ENCODE measurements around the gene CASP7.

Gene CASP7

DNA sequence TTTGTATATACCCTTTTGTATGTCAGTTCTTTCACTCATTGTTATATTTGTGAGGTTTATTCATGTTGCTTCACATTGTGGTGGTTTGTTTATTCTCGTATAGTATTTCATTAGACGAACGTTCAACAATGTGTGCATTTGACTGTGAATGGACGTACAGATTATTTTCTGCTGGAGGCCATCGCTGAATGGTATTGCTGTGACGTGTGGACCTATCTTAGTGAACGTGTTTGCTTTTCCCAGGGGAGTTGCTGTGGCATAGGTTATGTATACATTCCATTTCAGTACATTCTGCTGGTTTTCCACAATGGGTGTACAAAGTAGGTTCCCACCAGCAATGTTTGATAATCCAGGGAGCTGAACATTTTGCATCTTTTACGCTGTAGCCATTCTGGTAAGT is 40.7 kb downstream of the CASP7 start:
- Histone ChIP-seq H3K9me3 (ENCODE audit: low read length) (no peaks in the 10 kb centered on the region), H3K4me1 (ENCODE audit: insufficient read depth, low read length, severe bottlenecking) (no peaks in the 10 kb centered on the region), H2AFZ (ENCODE audit: low read length) (no peak overlapping the region), H3K27me3 (ENCODE audit: insufficient read depth, low read length) (no peaks in the 10 kb centered on the region), H3K79me2 (ENCODE audit: insufficient read depth, low read length) (no peaks in the 10 kb centered on the region), H3K9ac (ENCODE audit: low read length) (no peak overlapping the region), H3K9me2 (ENCODE audit: low read depth, low read length) (no peaks in the 10 kb centered on the region), H3K4me2 (ENCODE audit: low read length) (no peak overlapping the region), H3F3A (ENCODE audit: insufficient read depth, low read length) (no peaks in the 10 kb centered on the region), H3K27ac (ENCODE audit: low read depth, low read length, poor library complexity, severe bottlenecking) (no peak overlapping the region), H4K20me1 (ENCODE audit: insufficient read depth, low read length) (no peaks in the 10 kb centered on the region), H3K4me3 (ENCODE audit: low read depth, low read length, poor library complexity, severe bottlenecking) (no peak overlapping the region), H3K36me3 (ENCODE audit: insufficient read depth, low read length) (peaks cover 39% of the 10 kb centered on the region)
- TF ChIP-seq, protein P1, sequence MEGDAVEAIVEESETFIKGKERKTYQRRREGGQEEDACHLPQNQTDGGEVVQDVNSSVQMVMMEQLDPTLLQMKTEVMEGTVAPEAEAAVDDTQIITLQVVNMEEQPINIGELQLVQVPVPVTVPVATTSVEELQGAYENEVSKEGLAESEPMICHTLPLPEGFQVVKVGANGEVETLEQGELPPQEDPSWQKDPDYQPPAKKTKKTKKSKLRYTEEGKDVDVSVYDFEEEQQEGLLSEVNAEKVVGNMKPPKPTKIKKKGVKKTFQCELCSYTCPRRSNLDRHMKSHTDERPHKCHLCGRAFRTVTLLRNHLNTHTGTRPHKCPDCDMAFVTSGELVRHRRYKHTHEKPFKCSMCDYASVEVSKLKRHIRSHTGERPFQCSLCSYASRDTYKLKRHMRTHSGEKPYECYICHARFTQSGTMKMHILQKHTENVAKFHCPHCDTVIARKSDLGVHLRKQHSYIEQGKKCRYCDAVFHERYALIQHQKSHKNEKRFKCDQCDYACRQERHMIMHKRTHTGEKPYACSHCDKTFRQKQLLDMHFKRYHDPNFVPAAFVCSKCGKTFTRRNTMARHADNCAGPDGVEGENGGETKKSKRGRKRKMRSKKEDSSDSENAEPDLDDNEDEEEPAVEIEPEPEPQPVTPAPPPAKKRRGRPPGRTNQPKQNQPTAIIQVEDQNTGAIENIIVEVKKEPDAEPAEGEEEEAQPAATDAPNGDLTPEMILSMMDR (IDR thresholded peaks at IDR 0.05; ENCODE audit: low read length) = no peak
- no peak for TF ChIP-seq EZH2 (IDR thresholded peaks at IDR 0.05; ENCODE audit: borderline replicate concordance, low read length)

DNA sequence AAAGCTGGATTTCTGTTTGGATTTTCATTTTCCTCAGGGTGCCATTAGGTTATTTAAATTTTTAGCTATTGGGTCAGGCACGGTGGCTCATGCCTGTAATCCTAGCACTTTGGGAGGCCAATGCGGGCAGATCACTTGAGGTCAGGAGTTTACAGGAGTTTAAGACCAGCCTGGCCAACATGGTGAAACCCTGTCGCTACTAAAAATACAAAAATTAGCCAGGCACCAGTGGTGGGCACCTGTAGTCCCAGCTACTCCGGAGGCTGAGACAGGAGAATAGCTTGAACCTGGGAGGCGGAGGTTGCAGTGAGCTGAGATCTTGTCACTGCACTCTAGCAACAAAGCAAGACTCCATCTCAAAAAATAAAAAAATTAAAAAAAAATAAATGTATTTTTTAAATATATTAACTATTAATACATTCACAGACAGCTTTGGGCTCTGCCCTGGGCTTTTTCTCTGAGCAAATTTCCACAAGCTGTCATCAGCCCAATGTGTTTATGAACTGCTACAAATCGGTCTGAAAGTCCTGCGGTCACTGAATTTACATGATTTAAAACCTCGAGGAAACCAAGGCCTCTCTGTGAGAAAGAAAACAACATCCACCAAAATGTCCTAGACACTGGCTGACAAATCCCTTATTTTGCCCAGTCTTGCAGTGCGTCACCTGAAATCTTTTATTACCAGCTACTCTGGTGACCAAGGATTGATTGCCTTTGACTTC is 52.6 kb downstream of the CASP7 start:
- H3K27ac ChIP-seq (ENCODE audit: low read depth, low read length, poor library complexity, severe bottlenecking) = no peak overlapping the region
- no peaks in the 10 kb centered on the region for H3K4me1 ChIP-seq (ENCODE audit: insufficient read depth, low read length, severe bottlenecking)
- H3K4me2 ChIP-seq (ENCODE audit: low read length) = no peak overlapping the region
- no peaks in the 10 kb centered on the region for H3K9me2 ChIP-seq (ENCODE audit: low read depth, low read length)
- H3K36me3 ChIP-seq (ENCODE audit: insufficient read depth, low read length) = peaks cover 21% of the 10 kb centered on the region; the same call in 1 of the 2 replicates
- no peak overlapping the region for H3K4me3 ChIP-seq (ENCODE audit: low read depth, low read length, poor library complexity, severe bottlenecking)
- H3K9ac ChIP-seq (ENCODE audit: low read length) = no peak overlapping the region
- H4K20me1 ChIP-seq (ENCODE audit: insufficient read depth, low read length) = no peaks in the 10 kb centered on the region
- no peaks in the 10 kb centered on the region for H3F3A ChIP-seq (ENCODE audit: insufficient read depth, low read length)
- H3K9me3 ChIP-seq (ENCODE audit: low read length) = no peaks in the 10 kb centered on the region
- H3K79me2 ChIP-seq (ENCODE audit: insufficient read depth, low read length) = no peaks in the 10 kb centered on the region
- no peak for TF ChIP-seq EZH2 (IDR thresholded peaks at IDR 0.05; ENCODE audit: borderline replicate concordance, low read length)
- TF ChIP-seq, protein P1 (IDR thresholded peaks at IDR 0.05; ENCODE audit: low read length) = no peak
- H2AFZ ChIP-seq (ENCODE audit: low read length) = no peak overlapping the region
- H3K27me3 ChIP-seq (ENCODE audit: insufficient read depth, low read length) = no peaks in the 10 kb centered on the region

DNA sequence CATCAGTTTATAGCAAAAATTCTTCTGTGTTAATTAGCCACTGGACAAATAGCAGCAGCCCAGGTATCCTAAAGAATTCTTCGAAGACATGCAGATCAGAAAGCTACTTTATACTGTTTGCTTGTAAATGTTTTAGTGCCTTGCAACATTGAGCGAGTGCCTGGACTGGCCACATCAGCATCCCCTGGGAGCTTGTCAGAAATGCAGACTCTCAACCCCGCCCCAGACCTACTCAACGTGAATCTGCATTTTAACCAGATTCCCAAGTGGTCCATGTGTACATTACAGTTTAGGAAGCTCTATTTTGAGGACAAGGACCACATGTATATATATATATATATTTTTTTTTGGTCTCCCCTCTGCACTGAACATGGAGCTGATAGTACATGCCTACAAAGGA is 53.3 kb downstream of the CASP7 start:
- H2AFZ ChIP-seq (ENCODE audit: low read length) = no peak overlapping the region
- peaks cover 21% of the 10 kb centered on the region; the same call in 1 of the 2 replicates for H3K36me3 ChIP-seq (ENCODE audit: insufficient read depth, low read length)
- H4K20me1 ChIP-seq (ENCODE audit: insufficient read depth, low read length) = no peaks in the 10 kb centered on the region
- no peaks in the 10 kb centered on the region for H3K9me2 ChIP-seq (ENCODE audit: low read depth, low read length)
- H3K4me3 ChIP-seq (ENCODE audit: low read depth, low read length, poor library complexity, severe bottlenecking) = no peak overlapping the region
- H3K4me1 ChIP-seq (ENCODE audit: insufficient read depth, low read length, severe bottlenecking) = no peaks in the 10 kb centered on the region
- H3K9ac ChIP-seq (ENCODE audit: low read length) = no peak overlapping the region
- H3K79me2 ChIP-seq (ENCODE audit: insufficient read depth, low read length) = no peaks in the 10 kb centered on the region
- no peaks in the 10 kb centered on the region for H3F3A ChIP-seq (ENCODE audit: insufficient read depth, low read length)
- no peaks in the 10 kb centered on the region for H3K9me3 ChIP-seq (ENCODE audit: low read length)
- H3K27me3 ChIP-seq (ENCODE audit: insufficient read depth, low read length) = no peaks in the 10 kb centered on the region
- no peak overlapping the region for H3K4me2 ChIP-seq (ENCODE audit: low read length)
- no peak for TF ChIP-seq EZH2 (IDR thresholded peaks at IDR 0.05; ENCODE audit: borderline replicate concordance, low read length)
- TF ChIP-seq, protein P1 (IDR thresholded peaks at IDR 0.05; ENCODE audit: low read length) = no peak
- no peak overlapping the region for H3K27ac ChIP-seq (ENCODE audit: low read depth, low read length, poor library complexity, severe bottlenecking)
